NCI-H1694 (cell line): ENCODE results near the gene MT1X.
"Not testable (repeated sequence)": the region's sequence is repeated elsewhere in the genome, so short reads cannot be mapped to it uniquely, and the experiment has no call there.

ENCODE experiments used
- DNase-seq: peaks from one replicate; lab custom pipeline; 2025; lab: John Stamatoyannopoulos, UW

MT1X gene

DNA sequence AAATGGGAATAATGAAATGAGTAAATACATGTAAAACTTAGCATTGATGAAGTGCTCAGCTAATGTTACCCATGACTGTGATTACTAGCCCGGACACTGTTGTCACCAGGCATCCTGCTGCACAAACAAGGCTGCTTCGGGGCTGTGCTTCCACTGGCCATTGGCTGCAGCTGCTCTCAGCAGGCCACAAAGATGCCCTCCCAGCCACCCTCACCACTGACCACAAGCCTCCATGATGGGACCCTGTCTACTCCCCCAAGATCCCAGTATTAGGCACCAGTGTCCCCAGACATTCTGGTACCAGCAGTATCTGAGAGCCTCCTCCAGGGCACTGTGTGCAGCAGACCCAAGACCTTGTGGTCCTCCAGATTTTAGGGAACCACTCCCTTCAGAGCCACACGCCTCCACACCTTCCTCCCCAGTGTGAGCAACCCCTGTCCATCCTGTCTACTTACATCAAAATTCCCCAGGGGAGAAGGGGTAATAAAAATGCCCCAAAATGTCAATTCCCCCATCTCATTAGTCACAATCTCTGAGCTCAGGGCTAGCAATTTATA is 28.0 kb downstream of the MT1X start:
- DNase-seq: no peak

DNA sequence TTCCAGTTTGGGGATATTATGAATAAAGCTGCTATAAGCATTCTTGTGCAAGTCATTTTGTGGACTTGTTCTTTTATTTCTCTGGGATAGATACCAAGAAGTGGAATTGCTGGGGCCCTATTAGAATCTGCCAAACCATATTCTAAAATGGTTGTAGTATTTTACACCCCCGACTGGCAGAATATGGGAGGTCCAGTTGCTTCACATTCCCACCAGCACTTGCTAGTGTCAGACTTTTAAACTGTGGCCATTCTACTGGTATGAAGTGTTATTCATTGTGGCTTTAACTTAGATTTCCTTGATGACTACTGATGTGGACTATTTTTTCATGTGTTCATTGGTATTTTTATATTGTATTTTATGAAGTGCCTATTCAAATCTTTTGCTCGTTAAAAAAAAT is 29.6 kb downstream of the MT1X start:
- no peak for DNase-seq

- no peak for DNase-seq
Observed at GRCh38 chr16:56713794-56714193, 31.5 kb downstream of the MT1X start.

DNA sequence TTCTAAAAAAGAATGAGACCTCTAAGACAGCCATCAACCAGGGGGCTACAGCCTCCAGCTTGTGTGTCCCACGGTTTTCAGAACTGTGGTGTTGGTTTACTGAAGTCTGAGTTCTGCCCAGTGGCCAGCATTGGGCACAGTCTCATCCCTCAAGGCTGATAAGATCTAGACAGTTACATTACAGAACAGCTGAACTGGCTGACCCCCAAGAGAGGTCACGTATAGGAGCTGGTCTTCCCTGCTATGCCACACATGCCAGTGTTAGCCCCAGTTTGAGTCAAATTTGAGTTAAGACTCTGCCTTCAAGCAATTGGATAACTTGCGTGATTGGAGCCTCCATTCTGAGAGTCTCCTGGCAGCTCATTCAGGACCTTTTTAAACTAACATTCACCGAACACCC is 32.9 kb downstream of the MT1X start:
- no peak for DNase-seq

- peak; percentile 44 for DNase-seq
Observed at GRCh38 chr16:56716761-56717160, 34.5 kb downstream of the MT1X start.

DNA sequence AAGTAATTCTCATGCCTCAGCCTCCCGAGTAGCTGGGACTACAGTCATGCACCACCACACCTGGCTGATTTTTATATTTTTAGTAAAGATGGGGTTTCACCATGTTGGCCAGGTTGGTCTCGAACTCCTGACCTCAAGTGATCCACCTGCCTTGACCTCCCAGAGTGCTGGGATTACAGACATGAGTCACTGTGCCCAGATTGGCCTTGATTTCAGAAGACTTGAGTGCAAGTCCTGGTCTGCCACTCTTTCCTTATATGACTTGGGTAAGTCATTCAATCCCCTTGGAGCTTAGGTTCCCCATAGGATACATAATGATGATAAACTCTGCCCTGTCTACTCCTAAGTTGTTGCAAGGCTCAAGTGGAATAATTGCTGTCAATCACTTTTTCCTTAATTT is 35.3 kb downstream of the MT1X start:
- DNase-seq: not testable (repeated sequence)

- no peak for DNase-seq
Observed at GRCh38 chr16:56722200-56722842, 40.1 kb downstream of the MT1X start.

DNA sequence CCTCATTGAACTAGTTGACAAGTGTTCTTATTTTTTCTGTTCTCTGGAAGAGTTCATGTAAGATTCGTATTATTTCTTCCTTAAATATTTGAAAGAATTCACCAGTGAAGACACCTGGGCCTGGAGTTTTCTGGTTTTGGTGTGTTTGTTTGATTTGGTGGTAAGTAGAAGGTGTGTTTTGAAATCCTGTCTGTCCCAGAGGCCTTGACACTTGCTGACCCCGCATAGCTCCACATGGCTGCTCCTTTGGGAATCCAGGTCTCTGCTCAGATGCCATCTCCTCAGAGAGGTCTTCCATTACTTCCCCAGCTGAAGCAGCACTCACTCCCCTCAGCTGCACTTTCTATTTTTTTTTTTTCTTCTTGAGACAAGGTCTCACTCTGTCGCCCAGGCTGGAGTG is 41.9 kb downstream of the MT1X start:
- DNase-seq: no peak

GRCh38 chr16:56726283-56726682 is 44.0 kb downstream of the MT1X start:
- DNase-seq: no peak

DNA sequence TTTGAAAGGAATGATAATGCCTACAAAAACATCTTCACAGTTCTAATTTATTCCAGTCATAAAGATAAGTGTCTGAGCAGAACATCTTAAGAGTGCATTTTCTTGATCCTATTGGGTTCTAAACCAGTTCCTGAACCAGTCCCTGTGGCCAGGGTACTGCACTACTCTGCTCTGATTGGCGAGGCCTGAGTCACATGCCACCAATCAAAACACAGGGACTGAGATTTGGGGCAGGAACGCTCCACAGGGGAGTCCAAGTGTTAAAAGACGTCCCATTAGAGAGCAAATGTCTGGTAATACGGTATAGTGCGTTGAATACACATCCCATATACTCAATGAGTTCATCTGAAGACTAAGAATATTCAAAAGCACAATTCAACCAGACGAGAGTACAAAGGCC is 44.7 kb downstream of the MT1X start:
- no peak for DNase-seq

DNA sequence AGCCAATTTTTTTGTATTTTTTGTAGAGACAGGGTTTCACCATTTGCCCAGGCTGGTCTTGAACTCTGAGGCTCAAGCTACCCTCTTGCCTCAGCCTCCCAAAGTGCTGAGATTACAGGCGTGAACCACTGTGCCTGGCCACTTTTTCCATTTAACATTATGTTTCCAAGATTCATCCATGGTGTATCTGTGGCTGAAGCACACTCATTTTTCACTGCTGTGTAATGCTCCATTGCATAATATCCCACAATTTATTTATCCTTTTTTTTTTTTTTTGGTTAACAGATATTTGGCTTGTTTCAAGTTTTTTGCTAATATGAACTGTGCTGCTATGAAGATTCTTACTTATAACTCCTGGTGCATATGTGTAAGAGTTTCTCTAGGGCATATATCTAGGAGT is 45.8 kb downstream of the MT1X start:
- no peak for DNase-seq

GRCh38 chr16:56728980-56729734 is 46.9 kb downstream of the MT1X start:
- no peak for DNase-seq

- DNase-seq: peak; percentile 72
Observed at GRCh38 chr16:56729735-56730662, 47.7 kb downstream of the MT1X start, which contains the start of gene NUP93. Gene NUP93 (plus strand): TSS chr16:56730129. CDS start chr16:56748248, 18,119 bp downstream.

DNA sequence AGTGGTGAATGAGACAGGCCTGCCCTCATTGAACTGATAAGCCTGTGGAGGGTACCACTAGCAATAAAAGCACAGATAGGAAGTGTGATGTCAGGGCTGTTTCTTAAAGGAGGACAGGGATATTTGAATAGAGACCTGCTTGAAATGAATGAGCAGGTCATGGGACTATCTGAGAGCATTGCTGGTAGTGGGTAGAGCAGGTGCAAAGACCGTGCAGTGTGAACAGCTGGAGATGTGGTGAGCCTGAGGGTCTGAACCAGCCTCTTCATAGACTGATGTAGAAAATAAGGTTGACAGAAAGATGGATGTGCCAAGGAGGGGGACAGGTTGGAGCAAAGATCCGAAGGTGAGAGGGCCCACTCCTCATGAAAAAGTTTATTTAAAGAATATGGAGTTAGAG is 50.1 kb downstream of the MT1X start:
- DNase-seq: no peak

GRCh38 chr16:56732832-56733231 is 50.6 kb downstream of the MT1X start:
- no peak for DNase-seq
